Stimulated activated CD4-positive, alpha-beta T cell treated with anti-CD3 and anti-CD28 coated beads, Interleukin-2, amount 100 ng/mL, for 4 hours (primary cell): ENCODE data around the gene ANKMY1.
"Not testable (repeated sequence)": the region's sequence is repeated elsewhere in the genome, so short reads cannot be mapped to it uniquely, and the experiment has no call there.

Source experiments
- DNase-seq: peaks from one replicate; pipeline ENCODE4 v3.0.0-alpha.2; 2020; ENCODE audit warnings: low read depth

The ANKMY1 gene

DNA sequence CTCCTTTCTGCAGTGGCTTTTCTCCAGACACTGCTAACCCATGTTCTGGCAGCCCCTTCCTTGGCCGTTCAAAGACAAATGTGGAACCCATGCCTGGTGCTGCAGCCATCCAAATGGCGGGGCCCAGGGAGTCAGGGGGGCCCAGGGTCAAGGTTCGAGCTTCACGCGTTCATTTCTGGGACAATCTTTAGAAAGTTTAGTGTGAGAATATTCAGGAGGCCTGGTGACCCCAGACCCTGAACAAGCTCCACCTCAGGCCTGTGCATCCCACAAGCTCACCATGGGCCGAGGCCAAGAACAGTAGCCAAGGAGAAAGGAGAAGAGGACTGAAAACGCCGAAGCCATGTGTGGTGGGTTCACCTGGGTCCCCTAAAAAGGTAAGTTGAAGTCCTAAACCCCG, 54.4 kb downstream of the ANKMY1 start:
- no peak for DNase-seq

DNA sequence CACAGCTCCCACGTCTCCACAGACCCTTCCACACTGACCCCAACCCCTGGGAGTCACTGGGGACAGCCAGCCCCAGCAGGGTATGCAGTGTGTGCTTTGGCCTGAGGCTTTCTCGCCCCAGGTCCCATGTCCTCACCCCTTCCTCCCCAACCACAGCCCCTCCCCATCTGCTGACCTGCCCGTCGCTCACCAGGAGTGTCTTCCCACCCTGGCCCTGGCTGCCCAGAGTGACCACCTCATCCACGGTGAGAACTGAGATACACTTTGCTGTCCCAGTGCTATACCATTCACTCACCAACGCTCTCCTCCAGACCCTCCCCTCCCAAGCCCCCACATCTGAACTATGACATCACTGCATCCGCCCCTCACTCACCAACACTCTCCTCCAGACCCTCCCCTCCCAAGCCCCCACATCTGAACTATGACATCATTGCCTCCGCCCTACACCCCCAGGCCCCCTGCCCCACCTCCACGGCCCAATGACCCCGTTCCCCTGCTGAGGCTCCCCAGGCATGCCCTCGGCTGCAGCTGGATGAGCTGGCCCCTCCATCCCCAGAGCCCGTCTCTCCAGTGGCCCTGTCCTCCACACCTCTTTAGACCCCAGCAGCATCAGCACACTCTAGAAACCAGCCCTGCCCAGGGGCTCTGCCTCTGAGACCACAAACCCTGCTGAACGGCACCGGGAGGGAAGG, 55.2 kb downstream of the ANKMY1 start:
- no peak for DNase-seq

DNA sequence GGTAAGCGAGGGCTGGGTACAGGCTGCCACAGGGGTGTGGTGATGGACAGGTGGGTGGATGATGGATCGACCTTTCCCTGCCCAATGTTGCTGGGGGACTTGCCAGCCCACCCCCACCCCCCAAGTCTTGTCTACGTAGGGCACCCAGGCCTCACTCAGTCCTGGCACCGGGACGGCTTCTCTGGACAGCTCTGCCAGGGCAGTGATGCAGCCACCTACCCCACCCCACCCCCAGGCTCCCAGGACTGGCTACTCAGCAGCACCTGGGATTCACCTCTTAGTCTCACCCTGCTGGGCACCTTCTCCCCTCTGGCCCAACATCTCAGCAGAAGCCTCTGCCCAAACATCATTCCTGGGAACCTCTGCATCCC, 55.7 kb downstream of the ANKMY1 start:
- no peak for DNase-seq

DNA sequence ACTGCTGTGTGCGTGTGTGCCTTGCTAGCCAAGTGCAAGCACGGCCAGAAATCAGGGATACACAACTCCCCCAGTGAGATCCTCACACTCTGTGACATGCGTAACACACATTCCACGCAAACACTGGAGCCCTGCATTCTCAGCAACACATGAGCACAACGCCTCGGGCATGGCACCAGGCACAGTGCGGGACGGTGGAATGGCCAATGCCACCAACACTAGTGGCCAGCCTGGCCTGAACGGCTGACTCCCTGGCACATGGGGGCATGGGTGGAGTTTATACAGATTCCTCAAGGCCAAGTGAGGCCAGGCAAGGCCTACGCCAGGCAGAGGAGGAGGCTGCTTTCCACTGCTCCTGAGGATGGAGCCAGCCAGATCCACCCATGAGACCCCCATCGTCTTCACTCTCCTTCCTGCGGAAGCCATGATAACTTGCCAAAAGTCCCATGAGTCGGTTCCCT, 56.2 kb downstream of the ANKMY1 start:
- no peak for DNase-seq

DNA sequence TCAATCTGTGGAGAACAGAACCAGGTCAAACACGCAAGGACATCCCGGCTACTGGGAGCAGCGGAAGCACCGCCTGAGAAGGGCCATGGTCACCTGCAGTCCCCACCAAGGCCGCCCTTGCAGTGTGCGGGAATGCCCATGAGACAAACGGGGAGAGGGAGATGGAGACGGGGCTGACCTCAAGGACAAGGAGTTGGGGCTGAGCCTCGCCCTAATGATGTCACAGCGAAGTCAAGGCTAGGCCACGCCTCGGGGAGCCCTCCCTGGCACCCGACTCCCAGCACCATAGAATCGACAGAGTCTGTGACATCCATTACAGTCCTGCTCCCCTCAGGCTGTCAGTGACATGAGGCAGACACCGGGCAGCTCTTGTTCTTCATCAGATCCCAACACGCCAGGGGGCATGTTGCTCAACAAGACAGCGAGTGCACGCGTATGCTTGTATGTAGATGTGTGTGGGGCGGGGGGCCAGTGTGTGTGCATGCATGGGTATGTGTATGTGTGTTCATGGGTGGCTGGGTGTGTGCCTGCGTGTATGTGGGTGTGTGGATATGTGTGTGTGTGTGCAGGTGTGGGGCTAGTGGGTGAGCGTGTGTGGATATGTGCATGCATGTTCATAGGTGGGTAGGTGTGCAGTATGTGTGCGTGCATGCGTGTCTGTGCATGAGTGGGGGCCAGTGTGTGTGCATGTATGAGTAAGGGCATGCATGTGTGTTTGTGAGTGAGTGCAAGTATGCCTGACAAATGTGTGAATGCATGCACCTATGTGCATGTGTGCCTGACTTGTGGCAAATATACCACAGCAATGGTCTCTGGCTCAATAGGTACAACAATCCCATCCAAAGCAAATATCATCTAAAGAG, 57.0 kb downstream of the ANKMY1 start:
- no peak for DNase-seq

DNA sequence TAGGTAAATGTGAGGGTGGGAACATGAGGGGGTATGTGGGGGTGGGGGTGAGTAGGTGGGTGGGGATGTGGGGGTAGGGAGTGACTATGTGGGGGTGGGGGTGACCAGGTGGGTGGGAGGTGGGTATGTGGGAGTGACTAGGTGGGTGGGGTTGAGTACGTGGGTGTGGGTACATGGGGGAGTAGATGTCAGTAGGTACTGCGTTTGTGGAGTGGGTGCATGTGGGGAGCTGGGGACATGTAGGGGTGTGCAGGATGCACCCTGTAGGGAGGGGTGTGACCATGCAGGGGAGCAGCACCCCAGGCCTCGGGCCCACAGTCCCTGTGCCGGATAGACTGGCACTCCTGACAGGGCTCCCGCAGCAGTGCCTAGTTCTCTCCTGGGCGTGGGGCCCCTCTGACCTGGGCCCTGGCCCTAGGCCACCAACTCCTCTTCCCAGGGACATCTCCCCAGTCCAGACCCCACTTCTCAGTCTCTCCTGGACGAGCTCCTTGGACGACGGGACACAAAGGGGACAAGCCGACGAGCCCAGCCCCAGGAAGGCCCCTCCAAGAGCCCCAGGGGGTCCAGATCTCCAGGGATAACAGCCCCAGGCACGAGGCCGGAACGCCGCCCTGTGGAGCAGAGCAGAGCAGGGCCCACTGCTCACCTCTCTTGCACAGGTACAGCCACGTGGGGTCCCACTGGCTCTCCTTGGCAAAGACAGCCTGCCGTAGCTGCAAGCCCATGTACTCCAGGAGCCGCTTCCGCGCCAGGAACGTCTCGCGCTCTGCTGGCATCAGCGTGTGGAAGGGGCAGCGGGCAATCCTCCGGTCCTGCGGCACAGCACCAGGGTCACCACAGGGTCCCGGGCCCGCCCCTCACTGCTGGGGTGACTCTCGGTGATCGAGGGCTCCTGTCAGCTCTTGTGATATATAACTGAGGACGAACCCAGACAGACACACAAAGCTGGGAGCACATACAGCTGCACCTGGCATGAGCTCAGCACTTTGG, 58.2 kb downstream of the ANKMY1 start:
- no peak for DNase-seq

DNA sequence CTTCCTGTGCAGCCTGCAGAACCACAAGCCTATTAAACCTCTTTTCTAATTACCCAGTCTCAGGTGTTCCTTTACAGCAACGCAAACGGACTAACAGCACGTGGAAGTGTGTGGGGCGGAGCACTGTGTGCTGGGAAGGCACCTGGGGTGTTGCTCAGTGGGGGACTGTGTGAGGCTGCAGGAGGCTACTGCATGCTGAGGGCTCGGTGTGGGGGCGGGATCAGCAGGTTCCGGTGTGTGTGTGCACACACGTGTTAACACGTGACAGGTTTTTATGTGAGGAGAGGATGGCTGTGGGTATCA, 58.9 kb downstream of the ANKMY1 start:
- DNase-seq: no peak

DNA sequence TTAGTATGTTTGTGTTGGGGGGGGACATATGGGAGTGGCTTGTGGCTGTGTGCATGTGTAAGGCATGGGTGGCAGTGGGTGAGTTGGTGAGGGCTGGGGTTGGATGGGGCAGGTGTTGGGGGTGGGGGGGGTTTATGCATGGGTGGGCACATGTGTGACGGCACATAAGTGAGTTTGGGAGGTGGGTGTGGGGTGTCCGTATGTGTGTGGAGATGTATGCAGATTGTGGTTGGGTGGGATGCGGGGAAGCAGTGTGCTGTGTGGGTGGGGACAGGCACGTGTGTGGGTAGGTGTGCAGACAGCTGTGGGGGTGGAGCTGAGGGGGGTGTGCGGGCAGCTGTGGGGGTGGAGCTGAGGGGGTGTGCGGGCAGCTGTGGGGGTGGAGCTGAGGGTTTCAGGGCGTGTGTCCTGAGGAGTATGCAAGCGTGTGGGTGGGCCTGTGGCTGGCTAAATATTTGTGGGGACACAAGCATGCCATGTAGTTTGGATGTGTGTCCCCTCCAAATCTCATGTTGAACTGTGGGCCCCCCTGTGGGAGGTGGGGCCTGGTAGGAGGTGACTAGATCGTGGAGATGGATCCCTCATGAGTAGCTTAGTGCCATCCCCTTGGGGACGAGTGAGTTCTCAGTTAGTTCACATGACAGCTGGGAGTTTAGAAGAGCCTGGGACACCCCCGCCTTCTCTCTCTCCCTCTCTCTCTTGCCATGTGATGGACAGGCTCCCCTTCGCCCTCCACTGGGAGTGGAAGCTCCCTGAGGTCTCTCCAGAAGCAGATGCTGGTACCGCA, 59.4 kb downstream of the ANKMY1 start:
- DNase-seq: no peak

DNA sequence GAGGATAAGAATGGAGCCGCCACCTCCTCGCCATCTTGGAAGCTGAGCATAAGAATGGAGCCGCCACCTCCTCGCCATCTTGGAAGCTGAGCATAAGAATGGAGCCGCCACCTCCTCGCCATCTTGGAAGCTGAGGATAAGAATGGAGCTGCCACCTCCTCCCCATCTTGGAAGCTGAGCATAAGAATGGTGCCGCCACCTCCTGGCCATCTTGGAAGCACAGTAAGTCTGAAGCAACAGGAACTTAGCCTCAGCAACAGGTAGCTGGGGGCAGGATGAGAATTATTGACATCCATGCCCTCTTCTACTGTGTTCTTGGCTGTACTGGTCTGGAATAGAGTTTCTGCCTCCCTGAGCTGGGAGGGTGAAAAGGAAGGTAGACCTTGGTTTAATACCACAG, 60.7 kb downstream of the ANKMY1 start:
- DNase-seq: not testable (repeated sequence)

DNA sequence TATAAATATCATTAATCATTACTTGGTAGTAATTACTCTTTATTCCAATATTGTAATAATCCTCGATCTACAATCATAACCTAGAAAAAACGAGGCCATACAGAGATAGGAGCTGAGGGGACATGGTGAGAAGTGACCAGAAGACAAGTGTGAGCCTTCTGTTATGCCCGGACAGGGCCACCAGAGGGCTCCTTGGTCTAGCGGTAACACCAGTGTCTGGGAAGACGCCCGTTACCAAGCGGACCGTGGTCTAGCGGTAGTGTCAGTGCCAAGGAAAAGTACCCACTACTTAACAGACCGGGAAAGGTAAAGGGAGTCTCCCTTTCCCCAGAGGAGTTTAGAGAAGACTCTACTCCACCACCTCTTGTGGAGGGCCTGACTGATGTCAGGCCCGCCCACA, 62.8 kb downstream of the ANKMY1 start:
- not testable (repeated sequence) for DNase-seq

DNA sequence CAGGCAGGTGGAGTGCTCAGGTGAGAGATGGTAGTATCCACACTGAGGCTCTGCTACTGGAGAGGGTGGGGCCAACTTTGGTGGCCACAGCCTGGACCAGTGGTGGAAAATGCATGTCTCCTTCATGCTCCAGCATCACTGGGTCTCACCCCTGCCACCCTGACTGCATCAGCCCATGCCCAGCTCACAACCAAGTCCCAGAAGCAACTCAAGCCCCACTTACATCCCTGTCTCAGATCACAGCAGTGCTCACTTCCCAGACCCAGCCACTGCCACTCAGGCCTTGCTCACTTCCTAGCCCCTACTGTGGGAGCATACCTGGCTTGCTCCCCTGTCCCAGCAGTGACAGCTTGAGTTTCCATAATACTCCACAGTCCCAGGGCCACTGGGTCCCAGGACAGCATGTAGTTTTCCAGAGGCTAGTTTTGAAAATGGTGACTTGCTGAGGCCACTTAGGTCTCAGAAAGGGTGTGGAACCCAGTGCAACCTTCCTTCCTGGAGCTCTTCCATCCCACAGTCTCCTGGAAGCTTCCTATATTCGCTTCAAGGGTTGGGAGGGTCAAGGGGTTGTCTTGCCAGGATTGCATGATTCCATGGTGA, 63.5 kb downstream of the ANKMY1 start:
- DNase-seq: no peak

DNA sequence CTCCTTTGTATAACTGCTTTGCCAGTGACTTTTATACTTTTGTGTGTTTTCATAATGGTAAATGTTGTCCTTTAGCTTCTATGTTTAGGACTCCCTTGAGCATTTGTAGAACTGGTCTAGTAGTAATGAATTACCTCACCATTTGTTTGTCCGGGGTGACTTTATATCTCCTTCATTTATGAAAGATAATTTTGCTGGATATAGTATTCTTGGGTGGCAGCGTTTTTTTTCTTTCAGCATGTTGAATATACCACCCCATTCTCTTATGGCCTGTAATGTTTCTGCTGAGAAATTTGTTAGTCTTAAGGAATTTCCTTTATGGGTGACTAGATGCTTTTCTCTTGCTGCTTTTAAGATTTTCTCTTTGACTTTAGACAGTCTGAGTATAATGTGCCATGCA, 66.3 kb downstream of the ANKMY1 start:
- no peak for DNase-seq

DNA sequence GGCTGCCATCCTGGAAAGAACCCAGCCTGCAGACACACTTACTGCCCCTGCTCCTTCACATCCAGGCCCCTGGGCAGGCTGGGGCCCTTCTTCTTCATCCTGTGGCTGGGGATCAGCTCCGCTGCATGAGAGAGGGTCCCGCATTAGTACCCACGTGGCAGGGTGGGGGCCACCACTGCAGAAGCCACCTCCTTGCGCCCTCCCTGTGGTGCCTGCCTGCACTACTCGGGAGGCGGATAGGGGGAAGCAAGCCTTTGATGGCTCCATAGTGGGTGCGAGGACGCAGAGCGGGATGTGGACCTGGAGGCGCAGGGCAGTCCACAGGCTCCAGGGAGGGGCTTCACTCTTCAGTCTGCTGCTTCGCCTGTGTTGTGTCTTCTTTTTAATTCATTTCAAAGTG, 75.6 kb downstream of the ANKMY1 start:
- no peak for DNase-seq

DNA sequence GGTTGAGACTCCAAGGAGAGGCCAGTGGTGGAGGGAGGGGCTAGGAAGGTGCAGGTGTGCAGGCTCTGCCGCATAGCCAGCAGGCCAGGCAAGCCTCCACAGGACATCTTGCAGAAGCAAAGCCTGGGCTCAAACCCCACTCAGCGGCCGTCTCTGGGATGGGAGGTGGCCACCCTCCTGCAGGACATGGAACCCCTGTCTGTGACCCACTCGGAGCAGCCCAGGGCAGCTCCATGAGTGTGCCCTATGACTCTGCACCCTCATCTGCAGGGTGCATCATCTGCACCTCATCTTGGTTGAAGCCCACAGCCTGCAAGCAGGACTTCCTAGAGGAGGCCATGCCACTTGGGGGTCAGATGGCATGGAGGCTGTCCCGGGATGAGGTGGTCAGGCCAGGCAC, 76.1 kb downstream of the ANKMY1 start:
- no peak for DNase-seq

DNA sequence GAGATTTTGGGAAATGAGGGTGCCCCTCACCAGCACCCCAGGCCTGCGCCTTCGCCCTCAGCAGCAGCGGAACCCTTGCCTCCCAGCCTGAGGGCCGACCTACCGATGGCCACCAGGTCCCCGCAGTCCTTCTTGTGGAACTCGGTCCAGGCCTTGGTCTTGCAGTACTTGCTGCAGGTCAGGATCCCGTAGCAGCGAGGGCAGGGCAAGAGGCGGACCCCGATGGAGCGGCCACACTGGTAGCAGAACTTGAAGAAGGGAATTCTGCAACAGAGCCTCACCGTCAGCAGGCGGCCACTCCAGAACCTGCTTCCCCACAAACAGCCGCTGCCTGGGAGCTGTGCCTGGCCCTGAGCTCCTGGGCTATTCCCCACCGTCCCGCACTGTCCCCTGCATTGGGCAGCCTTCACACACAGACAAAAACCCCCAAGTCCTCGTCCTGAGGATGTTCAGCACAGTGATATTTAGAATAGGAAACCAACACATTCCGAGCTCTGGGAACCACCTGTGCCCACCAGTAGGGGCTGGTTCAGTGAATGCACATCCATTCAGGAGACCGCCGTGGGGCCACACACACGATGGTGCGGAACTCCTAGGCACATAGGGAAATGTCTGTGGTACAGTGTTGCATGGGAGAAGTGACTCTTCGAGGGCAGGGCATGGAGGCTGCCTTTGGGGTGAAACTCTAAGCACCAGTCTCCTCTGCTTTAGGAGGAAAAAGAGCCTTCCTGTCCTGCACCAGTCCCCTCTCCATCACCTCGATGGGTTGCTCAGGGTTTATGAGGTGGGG, 76.8 kb downstream of the ANKMY1 start:
- DNase-seq: no peak

DNA sequence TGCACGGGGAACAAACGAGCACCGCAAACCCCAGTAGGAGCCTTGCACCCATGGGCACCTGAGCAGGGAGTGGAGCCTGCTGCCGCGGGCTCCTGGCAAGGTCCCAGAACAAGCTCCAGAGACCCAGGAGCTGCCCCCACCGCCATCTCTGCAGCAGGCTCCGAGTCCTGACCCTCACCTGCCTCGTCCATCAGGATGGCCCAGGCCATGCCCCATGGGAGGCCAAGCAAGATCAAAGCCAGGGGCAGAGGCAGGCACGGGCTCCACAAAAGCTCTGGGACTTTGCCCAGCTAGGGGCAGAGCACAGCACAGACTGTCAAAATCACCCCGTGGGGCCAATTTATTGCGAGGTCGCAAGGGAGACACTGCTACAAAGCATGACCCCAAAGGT, 78.7 kb downstream of the ANKMY1 start:
- no peak for DNase-seq

DNA sequence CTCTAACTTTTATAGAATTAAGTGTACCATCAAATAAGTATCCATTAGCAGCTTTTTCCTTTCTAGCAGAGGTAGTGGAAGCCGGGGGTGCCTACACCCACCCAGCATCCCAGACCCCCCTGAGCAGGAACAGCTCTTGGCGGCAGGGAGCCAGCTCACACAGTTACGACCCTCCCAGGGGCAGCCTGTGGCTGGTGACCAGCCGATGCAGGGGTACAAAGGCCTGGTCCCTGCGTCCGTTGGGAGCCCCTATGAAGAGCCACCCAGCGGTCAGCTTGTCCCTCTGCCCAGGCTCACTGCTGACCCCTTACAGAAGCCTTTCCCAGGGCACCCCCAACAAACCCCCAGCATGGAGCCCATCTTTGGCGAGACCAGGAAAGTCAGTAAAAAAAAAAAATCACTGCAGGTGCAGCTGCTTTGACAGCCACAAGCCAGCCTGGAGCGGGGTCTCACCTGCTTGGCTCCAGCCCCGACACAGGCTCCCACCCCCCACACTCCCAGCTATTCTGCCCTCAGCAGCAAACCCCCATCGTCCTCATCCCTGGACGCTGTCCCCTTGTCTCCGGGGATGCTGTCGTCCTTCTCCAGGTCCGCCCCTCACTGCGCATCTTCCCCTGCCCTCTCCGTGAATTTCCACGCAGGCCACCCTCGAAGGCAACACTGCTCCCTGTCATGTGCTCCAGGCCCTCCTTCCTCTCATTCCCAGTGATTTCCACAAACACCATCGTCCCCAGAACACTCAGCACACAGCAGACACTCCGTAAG, 79.3 kb downstream of the ANKMY1 start:
- no peak for DNase-seq

DNA sequence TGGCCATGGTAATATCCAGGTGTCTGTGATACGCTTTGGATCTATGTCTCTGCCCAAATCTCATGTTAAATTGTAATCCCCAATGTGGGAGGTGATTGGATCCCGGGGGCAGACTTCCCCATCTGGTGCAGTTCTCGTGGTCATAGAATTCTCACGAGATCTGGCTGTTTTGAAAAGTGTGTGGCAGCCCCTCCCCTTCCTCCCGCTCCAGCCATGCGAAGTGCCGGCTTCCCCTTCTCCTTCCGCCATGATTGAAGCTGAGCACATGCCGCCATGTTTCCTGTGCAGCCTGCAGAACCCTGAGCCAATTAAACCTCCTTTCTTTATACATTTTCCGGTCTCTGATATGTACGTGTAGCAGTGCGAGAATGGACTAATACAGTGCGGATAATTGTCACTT, 79.9 kb downstream of the ANKMY1 start:
- DNase-seq: no peak

DNA sequence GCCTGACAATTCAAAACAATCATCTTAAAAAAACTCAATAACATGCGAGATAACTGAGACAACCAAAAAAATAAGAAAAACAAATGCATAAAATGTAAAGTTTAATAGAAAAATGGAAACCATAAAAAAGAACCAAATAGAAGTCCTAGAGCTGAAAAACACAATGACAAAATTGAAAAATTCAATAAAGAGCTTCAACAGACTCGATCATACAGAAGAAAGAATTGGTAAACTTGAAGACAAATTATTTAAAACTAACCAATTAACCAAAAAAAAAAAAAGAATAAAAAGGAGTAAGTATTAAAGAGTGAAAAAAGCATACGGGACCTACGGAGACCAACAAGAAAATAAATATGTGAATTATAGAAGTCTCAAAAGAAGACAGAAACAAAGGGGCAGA, 84.6 kb downstream of the ANKMY1 start:
- DNase-seq: no peak
